Measurements from ENCODE around the gene SKIC8. TPM values are rescaled to one million over a fixed set of nuclear protein-coding genes. Genes with fewer than 3 reads are reported as not detected.

The SKIC8 gene
- total RNA-seq, 1 donor from 2014 or later = 43.9 TPM

GRCh38 chr15:78304216-78305066 lies 5.0 kb upstream of the SKIC8 start:
- Mint-ChIP-seq H3K36me3 (ENCODE audit: unreplicated experiment) (no peaks in the 10 kb centered on the region), H3K27me3 (ENCODE audit: unreplicated experiment) (peaks cover 3% of the 10 kb centered on the region), H3K27ac (ENCODE audit: unreplicated experiment) (no peak overlapping the region), H3K4me3 (ENCODE audit: unreplicated experiment) (no peak overlapping the region), H3K4me1 (ENCODE audit: low read depth, unreplicated experiment) (peaks cover 7% of the 10 kb centered on the region), H3K9me3 (ENCODE audit: unreplicated experiment) (no peaks in the 10 kb centered on the region)
- no peak for DNase-seq
- no peak for TF ChIP-seq CTCF (IDR thresholded peaks at IDR 0.05; ENCODE audit: partially characterized antibody, unreplicated experiment)

GRCh38 chr15:78302579-78303312 lies 3.3 kb upstream of the SKIC8 start:
- H3K4me3 Mint-ChIP-seq (ENCODE audit: unreplicated experiment) = no peak overlapping the region
- no peak for TF ChIP-seq CTCF (IDR thresholded peaks at IDR 0.05; ENCODE audit: partially characterized antibody, unreplicated experiment)
- H3K9me3 Mint-ChIP-seq (ENCODE audit: unreplicated experiment) = no peaks in the 10 kb centered on the region
- H3K27me3 Mint-ChIP-seq (ENCODE audit: unreplicated experiment) = peaks cover 8% of the 10 kb centered on the region
- peaks cover 7% of the 10 kb centered on the region for H3K4me1 Mint-ChIP-seq (ENCODE audit: low read depth, unreplicated experiment)
- H3K36me3 Mint-ChIP-seq (ENCODE audit: unreplicated experiment) = no peaks in the 10 kb centered on the region
- DNase-seq = no peak
- no peak overlapping the region for H3K27ac Mint-ChIP-seq (ENCODE audit: unreplicated experiment)

GRCh38 chr15:78301828-78302227 lies 2.4 kb upstream of the SKIC8 start:
- peaks cover 8% of the 10 kb centered on the region for H3K27me3 Mint-ChIP-seq (ENCODE audit: unreplicated experiment)
- no peak for TF ChIP-seq CTCF (IDR thresholded peaks at IDR 0.05; ENCODE audit: partially characterized antibody, unreplicated experiment)
- no peak overlapping the region for H3K27ac Mint-ChIP-seq (ENCODE audit: unreplicated experiment)
- peaks cover 7% of the 10 kb centered on the region for H3K4me1 Mint-ChIP-seq (ENCODE audit: low read depth, unreplicated experiment)
- no peak overlapping the region for H3K4me3 Mint-ChIP-seq (ENCODE audit: unreplicated experiment)
- no peak for DNase-seq
- H3K36me3 Mint-ChIP-seq (ENCODE audit: unreplicated experiment) = no peaks in the 10 kb centered on the region
- no peaks in the 10 kb centered on the region for H3K9me3 Mint-ChIP-seq (ENCODE audit: unreplicated experiment)

- Mint-ChIP-seq H3K4me3 (ENCODE audit: unreplicated experiment) (no peak overlapping the region), H3K36me3 (ENCODE audit: unreplicated experiment) (no peaks in the 10 kb centered on the region), H3K4me1 (ENCODE audit: low read depth, unreplicated experiment) (peaks cover 7% of the 10 kb centered on the region), H3K27me3 (ENCODE audit: unreplicated experiment) (peaks cover 8% of the 10 kb centered on the region), H3K9me3 (ENCODE audit: unreplicated experiment) (no peaks in the 10 kb centered on the region), H3K27ac (ENCODE audit: unreplicated experiment) (no peak overlapping the region)
- TF ChIP-seq CTCF (IDR thresholded peaks at IDR 0.05; ENCODE audit: partially characterized antibody, unreplicated experiment) = no peak
- DNase-seq = no peak
These were observed 1.9 kb upstream of the SKIC8 start for GRCh38 chr15:78301326-78301725.

GRCh38 chr15:78292219-78292618 lies 7.2 kb downstream of the SKIC8 start:
- H3K4me3 Mint-ChIP-seq (ENCODE audit: unreplicated experiment) = no peak overlapping the region
- no peak overlapping the region for H3K27ac Mint-ChIP-seq (ENCODE audit: unreplicated experiment)
- H3K9me3 Mint-ChIP-seq (ENCODE audit: unreplicated experiment) = no peaks in the 10 kb centered on the region

More at GRCh38 chr15:78292219-78292618, 7.2 kb downstream of the SKIC8 start:
- Mint-ChIP-seq H3K36me3 (ENCODE audit: unreplicated experiment) (no peaks in the 10 kb centered on the region), H3K4me1 (ENCODE audit: low read depth, unreplicated experiment) (no peaks in the 10 kb centered on the region), H3K27me3 (ENCODE audit: unreplicated experiment) (peaks cover 4% of the 10 kb centered on the region)
- no peak for TF ChIP-seq CTCF (IDR thresholded peaks at IDR 0.05; ENCODE audit: partially characterized antibody, unreplicated experiment)
- no peak for DNase-seq
